Keratinocyte (primary cell): ENCODE measurements around the gene AFF2.

ENCODE experiments used
- CTCF ChIP-seq, 3 experiments: IDR thresholded peaks in 1 of 3; conservative IDR thresholded peaks in 1 of 3; optimal IDR thresholded peaks in 1 of 3; 2 replicates in 2 of 3; 3 replicates in 1 of 3; pipeline versions ENCODE3 to v1.5.1; 2011; ENCODE audit warnings: low read length in 3 of 3, mild to moderate bottlenecking in 3 of 3, moderate library complexity in 2 of 3, control low read depth in 1 of 3, inconsistent platforms in 1 of 3; ENCODE audit not compliant: insufficient read depth in 2 of 3; ENCODE audit errors: extremely low read depth in 1 of 3
- EZH2 ChIP-seq: IDR thresholded peaks from one replicate; pipeline ENCODE4 v1.6.1; 2012; ENCODE audit warnings: inconsistent platforms, mild to moderate bottlenecking, low read length, moderate library complexity

DNA sequence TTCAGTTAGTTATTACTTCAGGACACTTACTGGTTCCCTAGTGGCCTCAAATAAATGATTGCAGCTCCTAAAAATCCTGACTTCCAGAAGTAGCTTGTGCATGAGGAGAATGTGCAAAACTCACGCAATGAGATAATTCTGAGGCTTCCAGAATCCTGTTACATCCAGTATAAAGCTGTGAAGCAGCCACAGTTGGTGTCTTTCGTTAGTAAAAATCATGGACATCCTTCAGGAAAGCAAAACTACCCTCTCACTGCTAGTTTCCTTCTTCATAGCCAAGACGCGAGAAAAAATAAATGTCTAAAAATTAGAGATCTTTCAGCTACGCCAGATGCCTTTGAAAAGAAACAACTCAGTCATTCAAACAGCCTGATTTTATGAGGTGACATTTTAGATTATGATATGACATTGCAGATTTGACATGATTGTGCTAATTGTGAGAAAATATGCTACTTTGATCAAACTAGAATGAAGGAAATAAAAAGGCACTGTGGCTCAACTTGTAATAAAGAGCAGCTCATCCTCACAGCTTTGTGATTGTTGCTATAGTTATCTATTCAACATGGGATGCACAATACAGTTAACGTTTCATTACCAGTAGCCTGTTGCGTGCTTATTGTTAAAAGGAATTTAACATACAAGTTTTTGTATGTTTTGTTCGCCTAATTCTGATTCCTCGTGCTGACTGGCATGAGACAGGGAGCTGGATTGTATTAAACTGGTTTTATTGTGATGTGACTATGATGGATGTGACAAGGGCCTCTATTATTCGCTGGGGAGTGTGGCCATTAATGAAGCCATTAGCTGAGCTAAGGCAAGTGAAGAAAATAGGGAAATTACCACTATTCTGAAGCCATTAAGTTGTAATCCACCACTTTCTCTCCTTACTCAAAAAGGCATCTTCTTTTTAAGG lies 40.5 kb downstream of the AFF2 start:
- TF ChIP-seq CTCF (optimal IDR thresholded peaks at IDR 0.05 in 1 of 3, IDR thresholded peaks at IDR 0.05 in 1 of 3, conservative IDR thresholded peaks at IDR 0.05 in 1 of 3; ENCODE audit: extremely low read depth in 1 of 3, insufficient read depth in 2 of 3, low read length in 3 of 3) (no peak), EZH2 (no peak)
